GM12801 (cell line): ENCODE results near the gene LY9.

Experiments used
- TF ChIP-seq, protein P1 (sequence below): IDR thresholded peaks from one replicate; pipeline ENCODE4 v1.5.1; 2011; ENCODE audit warnings: control low read depth; ENCODE audit not compliant: insufficient read length; ENCODE audit errors: extremely low read depth

Gene LY9

DNA sequence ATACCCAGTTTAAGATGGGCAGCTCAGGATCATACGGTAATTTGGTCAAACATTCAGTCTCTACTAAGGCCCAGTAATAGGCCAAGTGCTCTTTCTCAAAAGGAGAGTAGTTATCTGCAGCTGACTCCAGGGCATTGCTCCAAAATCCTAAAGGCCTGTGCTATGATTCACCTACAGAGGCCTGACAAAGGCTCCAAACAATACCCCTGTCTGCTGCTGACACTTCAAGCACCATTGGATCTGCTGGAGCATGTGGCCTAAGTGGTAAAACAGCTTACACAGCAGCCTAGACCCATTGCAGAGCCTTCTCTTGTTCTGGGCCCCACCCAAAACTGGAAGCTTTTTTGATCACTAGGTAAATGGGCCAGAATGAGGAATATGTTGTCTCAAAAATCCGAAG, 34.1 kb upstream of the LY9 start:
- TF ChIP-seq, protein P1, sequence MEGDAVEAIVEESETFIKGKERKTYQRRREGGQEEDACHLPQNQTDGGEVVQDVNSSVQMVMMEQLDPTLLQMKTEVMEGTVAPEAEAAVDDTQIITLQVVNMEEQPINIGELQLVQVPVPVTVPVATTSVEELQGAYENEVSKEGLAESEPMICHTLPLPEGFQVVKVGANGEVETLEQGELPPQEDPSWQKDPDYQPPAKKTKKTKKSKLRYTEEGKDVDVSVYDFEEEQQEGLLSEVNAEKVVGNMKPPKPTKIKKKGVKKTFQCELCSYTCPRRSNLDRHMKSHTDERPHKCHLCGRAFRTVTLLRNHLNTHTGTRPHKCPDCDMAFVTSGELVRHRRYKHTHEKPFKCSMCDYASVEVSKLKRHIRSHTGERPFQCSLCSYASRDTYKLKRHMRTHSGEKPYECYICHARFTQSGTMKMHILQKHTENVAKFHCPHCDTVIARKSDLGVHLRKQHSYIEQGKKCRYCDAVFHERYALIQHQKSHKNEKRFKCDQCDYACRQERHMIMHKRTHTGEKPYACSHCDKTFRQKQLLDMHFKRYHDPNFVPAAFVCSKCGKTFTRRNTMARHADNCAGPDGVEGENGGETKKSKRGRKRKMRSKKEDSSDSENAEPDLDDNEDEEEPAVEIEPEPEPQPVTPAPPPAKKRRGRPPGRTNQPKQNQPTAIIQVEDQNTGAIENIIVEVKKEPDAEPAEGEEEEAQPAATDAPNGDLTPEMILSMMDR, result no peak

DNA sequence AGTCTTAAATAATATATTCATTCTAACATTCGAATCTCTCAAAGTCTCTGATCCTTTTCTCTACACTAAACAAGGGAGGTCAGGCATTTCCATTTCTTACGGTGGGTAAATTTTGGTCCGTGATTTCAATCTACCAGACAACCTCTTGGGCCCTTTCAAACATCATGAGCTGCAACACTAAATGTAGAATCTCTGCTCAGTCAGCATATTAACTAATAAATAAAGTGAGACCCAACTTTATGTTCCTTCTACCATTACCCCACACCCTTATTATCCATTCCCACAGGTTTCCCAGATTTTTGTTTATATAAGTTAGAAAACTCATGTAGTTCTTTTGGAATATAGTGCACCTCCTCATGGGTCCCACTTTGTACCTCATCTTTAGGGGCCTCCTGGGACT, 32.0 kb upstream of the LY9 start:
- TF ChIP-seq, protein P1, result no peak

DNA sequence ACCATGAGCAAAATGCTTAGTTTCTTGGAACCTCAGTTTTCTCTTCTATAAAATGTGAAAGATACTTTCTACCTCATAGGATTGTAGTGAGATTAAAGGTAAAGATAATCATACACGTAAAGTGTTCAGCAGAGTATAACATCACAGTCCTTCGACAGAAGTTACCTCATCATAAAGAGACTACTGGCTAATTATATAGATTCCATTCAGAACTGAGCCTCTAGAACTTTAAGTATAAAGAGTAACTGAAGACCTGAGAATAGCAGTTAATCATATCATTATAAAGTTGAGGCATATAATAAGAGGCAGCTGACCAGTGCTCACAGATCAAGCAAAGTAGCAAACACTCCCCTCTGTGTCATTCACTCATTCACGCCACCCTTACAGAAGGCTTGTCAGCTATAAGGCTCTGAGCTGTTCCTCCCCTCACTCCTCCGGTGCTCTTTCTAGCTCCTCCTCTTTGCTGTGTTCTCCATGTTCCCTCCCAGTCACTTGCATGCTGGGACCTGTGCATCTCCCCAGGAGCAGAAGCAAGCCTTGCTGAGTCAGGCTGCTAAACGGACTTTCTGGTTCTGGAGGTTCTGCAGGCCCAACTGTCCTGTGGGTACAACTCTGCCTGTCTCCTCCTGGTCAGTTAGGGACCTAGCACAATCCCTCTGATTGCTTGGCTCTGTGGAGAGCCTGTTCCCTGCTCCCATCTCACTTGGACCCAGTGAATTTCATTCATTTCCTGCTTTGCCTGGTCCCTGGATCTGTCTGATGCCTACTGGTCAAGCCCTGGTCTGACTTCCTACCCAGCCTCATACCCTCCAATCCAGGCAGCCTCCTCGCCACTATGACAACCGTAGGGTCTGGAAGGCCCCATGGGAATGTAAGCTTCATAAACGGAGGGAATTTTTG, 28.3 kb upstream of the LY9 start:
- TF ChIP-seq, protein P1, result no peak

DNA sequence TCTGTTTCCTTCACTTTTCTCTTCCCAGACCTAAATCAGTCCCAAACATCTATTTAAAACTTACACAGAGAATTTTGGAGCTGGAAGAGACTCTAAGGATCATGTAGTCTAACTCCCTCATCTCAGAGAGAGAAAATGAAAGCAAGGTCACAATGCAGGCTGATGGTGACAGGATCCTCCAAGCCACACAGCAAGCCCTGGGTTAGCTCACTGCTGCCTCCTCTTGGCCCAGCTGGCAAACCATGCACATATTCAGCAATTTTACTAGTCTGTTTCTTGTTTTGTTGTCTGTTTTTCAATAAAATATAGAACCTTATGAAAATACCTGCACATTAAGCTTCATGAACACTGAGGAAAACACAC, 27.7 kb upstream of the LY9 start:
- TF ChIP-seq, protein P1, result peak; percentile 96

DNA sequence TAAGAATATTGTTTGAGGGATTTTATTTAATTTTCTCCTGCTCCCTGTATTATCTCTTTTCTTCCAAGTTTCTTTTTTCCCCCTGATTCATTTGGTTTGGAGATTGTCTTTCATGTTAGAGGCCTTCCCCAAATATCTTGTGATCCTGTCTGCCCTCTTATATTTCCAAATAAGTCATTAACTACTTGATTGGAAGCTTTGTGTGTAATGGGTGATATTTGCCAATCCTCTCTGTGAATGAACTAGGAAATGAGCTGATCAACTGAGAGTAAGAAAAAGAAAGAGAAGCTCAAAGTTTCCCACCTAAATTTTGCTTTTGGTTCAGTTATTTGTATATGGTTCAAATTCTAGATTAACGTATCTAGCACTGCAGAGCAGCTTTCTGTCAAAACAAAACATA, 23.6 kb upstream of the LY9 start:
- TF ChIP-seq, protein P1, result no peak

DNA sequence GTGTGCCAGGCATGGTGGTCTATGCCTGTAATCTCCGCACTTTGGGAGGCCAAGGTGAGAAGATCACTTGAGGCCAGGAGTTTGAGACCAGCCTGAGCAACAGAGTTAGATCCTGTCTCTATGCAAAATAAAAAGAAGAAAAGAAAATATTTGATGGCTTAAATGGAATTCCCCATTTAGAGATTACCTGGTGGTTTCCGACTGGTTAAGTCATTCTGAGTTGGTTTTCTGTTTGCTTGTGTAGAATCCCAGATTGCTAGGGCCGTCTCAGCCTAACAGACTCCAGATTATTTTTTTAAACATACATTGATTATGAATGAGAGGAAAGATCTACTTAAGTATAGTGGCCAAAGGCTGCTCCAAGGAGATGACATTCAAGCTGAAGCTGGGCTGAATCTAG, 22.9 kb upstream of the LY9 start:
- TF ChIP-seq, protein P1, result no peak

DNA sequence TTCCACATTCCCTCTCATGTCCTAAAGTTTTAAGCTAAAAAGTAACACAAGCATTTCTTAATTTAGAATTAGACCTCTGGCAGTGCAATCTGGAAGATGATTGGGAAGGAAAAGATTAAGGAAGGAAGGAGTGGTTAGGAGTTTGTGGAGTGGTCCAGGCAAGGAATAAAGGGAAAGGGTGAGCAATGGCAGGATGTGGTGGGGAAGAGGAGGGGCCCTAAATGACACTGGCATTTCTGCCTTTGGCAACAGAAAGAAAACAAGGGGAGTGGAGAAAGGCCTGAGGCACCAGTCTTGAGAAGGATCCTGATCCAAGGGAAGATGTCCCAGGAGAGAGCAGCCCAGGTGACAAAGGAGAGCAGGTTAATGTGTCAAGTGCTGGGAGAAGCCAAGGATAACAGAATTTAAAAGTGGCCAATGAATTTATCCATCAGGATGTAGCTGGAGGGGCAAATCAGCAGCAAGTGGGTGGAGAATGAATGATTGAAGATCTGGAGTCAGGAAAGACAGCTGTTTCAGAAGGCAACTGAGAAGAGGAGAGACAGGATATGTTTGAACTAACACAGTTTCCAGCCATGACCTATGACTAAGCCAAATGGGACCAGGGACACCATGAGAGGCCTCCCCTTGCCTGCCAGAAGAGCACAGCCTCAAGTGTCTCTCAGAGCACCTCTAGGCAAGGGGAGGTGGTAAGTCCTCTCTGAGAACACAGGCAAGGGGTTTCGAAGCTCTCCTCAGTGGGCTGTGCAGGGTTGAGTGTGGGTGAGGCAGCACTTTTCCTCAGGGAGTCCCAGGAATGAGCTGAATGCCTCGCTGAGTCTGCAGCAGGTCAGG, 20.9 kb upstream of the LY9 start:
- TF ChIP-seq, protein P1, result no peak
